Endodermal cell (in vitro differentiated cells): Measurements from ENCODE around the gene OSGEPL1. TPM values are rescaled to one million over a fixed set of nuclear protein-coding genes. Genes with fewer than 3 reads are reported as not detected.
A peak's percentile ranks its signal among the peaks of the same experiment; 100 is the strongest.

ENCODE experiments used
- DNase-seq: peaks from one replicate; pipeline ENCODE4 v3.0.0-alpha.2; 2017
- H3K27ac ChIP-seq: 2 replicates; pipeline ENCODE4 v1.5.1; 2013; ENCODE audit warnings: mild to moderate bottlenecking, low read depth, low read length, moderate library complexity
- H3K27me3 ChIP-seq: 2 replicates; pipeline ENCODE4 v1.6.1; 2013; ENCODE audit warnings: mild to moderate bottlenecking, low read length, moderate library complexity; ENCODE audit not compliant: insufficient read depth, control insufficient read depth, poor library complexity, severe bottlenecking
- H3K36me3 ChIP-seq: 2 replicates; pipeline ENCODE4 v1.7.0; 2013; ENCODE audit warnings: mild to moderate bottlenecking, low read length, moderate library complexity; ENCODE audit not compliant: control insufficient read depth, insufficient read depth
- H3K4me1 ChIP-seq: one replicate; pipeline ENCODE4 v1.7.0; 2013; ENCODE audit warnings: low read length; ENCODE audit not compliant: control insufficient read depth, insufficient read depth
- H3K4me3 ChIP-seq: 2 replicates; pipeline ENCODE4 v1.5.1; 2013; ENCODE audit warnings: mild to moderate bottlenecking, low read length, moderate library complexity
- H3K9ac ChIP-seq: 2 replicates; pipeline ENCODE4 v1.6.1; 2013; ENCODE audit warnings: mild to moderate bottlenecking, low read length, moderate library complexity; ENCODE audit not compliant: poor library complexity, severe bottlenecking; ENCODE audit errors: extremely low read depth
- H3K9me3 ChIP-seq: 2 replicates; pipeline ENCODE4 v1.6.1; 2013; ENCODE audit warnings: mild to moderate bottlenecking, low read length, moderate library complexity; ENCODE audit not compliant: control insufficient read depth
- H3K27ac Mint-ChIP-seq: 2 replicates; pipeline ENCODE4 v1.8.0; 2020; ENCODE audit warnings: mixed read lengths
- H3K27me3 Mint-ChIP-seq: 2 replicates; pipeline ENCODE4 v1.8.0; 2021; ENCODE audit warnings: mild to moderate bottlenecking, mixed read lengths; ENCODE audit not compliant: insufficient read depth
- H3K36me3 Mint-ChIP-seq: 2 replicates; pipeline ENCODE4 v1.8.0; 2020; ENCODE audit warnings: low read depth, mixed read lengths
- H3K4me1 Mint-ChIP-seq: 2 replicates; pipeline ENCODE4 v1.8.0; 2020; ENCODE audit warnings: mixed read lengths
- H3K4me3 Mint-ChIP-seq: 2 replicates; pipeline ENCODE4 v1.8.0; 2020; ENCODE audit warnings: mild to moderate bottlenecking, moderate library complexity, mixed read lengths
- H3K9me3 Mint-ChIP-seq: 2 replicates; pipeline ENCODE4 v1.8.0; 2020; ENCODE audit warnings: mild to moderate bottlenecking, mixed read lengths
- WGBS, 2 experiments: methylation state at CpG; one replicate each; pipeline versions ENCODE4 v1.1.5 to v1.1.7; 2013; ENCODE audit warnings: missing lambda C conversion rate in 2 of 2, mixed read lengths in 1 of 2; ENCODE audit not compliant: insufficient coverage in 1 of 2, insufficient read length in 1 of 2; 5-methylcytosine and 5-hydroxymethylcytosine counted together
- total RNA-seq, 2 donors: library from RNA; stranded (reverse); fragmentation: NEBNext Ultra II Directional in 1 of 2; extraction: Animal tissue kit (Norgen Biotek cat#: 25700) in 1 of 2; gene quantifications; 2 replicates in 1 of 2; 3 replicates in 1 of 2; pipeline ENCODE4 v1.2.1, GENCODE V29; 2021
- TF ChIP-seq, protein P1 (sequence below): fragments of 200-600 bp; sonication (generic); conservative IDR thresholded peaks from 2 replicates; pipeline ENCODE4 v1.5.0; 2021; ENCODE audit warnings: antibody characterized with exemption, mild to moderate bottlenecking

OSGEPL1 gene
- total RNA-seq, 2 donors from 2014 or later, result 9.7 to 16.1 TPM

DNA sequence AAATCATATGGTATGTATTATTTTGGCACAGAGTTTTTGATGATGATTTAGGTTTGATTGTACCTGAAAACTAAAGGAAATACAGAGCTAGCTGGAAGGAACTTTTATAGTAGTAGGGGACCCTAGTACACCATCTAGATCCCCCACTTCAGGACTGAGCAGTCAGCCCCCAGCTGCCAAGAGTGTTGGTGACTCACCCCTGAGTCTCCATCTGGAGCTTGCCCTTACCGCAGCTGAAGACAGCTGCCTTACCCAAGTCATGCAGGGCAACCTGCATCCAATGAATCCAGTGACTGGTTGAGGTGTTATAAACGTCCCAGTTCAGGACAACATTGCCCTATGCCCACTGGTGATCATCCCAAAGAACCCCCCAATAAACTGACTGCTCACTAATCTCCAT is 36.9 kb upstream of the OSGEPL1 start:
- no peak overlapping the region for H3K9ac ChIP-seq
- H3K27ac ChIP-seq, result no peak overlapping the region
- Mint-ChIP-seq H3K4me3 (no peak overlapping the region), H3K27me3 (no peaks in the 10 kb centered on the region), H3K9me3 (no peaks in the 10 kb centered on the region), H3K27ac (no peak overlapping the region), H3K36me3 (peaks cover 17% of the 10 kb centered on the region), H3K4me1 (no peaks in the 10 kb centered on the region)
- TF ChIP-seq, protein P1, sequence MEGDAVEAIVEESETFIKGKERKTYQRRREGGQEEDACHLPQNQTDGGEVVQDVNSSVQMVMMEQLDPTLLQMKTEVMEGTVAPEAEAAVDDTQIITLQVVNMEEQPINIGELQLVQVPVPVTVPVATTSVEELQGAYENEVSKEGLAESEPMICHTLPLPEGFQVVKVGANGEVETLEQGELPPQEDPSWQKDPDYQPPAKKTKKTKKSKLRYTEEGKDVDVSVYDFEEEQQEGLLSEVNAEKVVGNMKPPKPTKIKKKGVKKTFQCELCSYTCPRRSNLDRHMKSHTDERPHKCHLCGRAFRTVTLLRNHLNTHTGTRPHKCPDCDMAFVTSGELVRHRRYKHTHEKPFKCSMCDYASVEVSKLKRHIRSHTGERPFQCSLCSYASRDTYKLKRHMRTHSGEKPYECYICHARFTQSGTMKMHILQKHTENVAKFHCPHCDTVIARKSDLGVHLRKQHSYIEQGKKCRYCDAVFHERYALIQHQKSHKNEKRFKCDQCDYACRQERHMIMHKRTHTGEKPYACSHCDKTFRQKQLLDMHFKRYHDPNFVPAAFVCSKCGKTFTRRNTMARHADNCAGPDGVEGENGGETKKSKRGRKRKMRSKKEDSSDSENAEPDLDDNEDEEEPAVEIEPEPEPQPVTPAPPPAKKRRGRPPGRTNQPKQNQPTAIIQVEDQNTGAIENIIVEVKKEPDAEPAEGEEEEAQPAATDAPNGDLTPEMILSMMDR, result no peak
- H3K36me3 ChIP-seq, result peaks cover 82% of the 10 kb centered on the region
- H3K27me3 ChIP-seq, result no peaks in the 10 kb centered on the region
- H3K4me3 ChIP-seq, result no peak overlapping the region
- no peaks in the 10 kb centered on the region for H3K4me1 ChIP-seq
- WGBS, 2 experiments, result 90 to 92% methylated on average over 2 of the region's 2 CpGs
- H3K9me3 ChIP-seq, result no peaks in the 10 kb centered on the region
- no peak for DNase-seq

DNA sequence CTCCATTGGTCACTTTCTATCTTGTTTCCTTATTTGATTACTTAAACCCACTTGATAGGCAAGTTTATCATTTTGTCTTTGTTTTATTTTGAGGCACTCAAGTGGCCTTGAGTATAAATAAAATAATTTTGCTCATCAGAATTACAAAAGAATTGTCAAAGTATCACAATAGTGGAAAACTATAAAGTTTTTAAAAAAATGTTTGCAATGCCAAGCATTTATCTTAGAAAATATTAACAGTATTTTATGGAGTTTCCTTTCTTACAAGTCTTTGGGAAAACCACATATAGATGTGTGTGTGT is 36.4 kb upstream of the OSGEPL1 start:
- Histone ChIP-seq H3K4me3 (no peak overlapping the region), H3K36me3 (peaks cover 81% of the 10 kb centered on the region), H3K9ac (no peak overlapping the region), H3K9me3 (no peaks in the 10 kb centered on the region), H3K27me3 (no peaks in the 10 kb centered on the region), H3K4me1 (no peaks in the 10 kb centered on the region), H3K27ac (no peak overlapping the region)
- Mint-ChIP-seq H3K27ac (no peak overlapping the region), H3K27me3 (no peaks in the 10 kb centered on the region), H3K4me3 (no peak overlapping the region), H3K4me1 (no peaks in the 10 kb centered on the region), H3K9me3 (no peaks in the 10 kb centered on the region), H3K36me3 (peaks cover 22% of the 10 kb centered on the region)
- no peak for DNase-seq
- TF ChIP-seq, protein P1, result peak; percentile 10

DNA sequence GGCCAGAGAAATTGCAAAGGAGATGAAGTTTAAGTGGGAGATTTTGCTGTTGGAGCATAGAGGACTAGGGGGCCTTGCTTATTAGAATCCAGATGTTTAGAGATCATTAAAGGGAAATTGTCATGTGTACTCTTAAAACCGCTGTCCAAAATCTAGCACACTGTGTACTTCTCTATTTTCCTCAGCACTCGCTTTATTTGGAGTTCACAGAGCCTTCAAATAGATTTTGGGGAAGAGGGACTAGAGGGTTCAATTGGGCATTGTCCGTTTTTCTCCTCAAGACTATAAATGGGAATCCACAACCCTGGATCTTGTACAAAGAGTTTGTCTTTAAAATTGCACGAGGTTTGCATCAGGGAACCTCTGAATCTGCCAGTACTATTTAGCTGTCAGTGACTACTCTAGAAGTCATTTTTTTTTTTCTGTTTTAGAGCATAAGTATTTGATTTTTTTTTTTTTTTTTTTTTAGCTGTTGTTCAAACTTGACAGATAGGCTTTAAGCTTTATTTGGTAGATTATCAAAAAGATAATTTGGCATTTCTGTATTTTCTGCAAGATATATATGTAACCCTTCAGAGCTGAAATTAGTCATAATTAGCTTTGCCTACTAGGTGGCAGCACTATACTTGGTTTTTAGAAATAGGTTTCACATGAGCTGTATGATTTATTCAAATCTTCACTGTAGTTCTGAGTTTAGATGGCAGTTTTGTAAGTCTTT is 35.9 kb upstream of the OSGEPL1 start:
- H3K36me3 ChIP-seq, result peaks cover 82% of the 10 kb centered on the region

More for the DNA sequence above, 35.9 kb upstream of the OSGEPL1 start:
- no peak overlapping the region for H3K4me3 ChIP-seq
- H3K4me1 ChIP-seq, result no peaks in the 10 kb centered on the region
- TF ChIP-seq, protein P1, result peak; percentile 75
- no peak overlapping the region for H3K27ac ChIP-seq
- H3K9me3 Mint-ChIP-seq, result no peaks in the 10 kb centered on the region
- no peaks in the 10 kb centered on the region for H3K27me3 Mint-ChIP-seq
- H3K36me3 Mint-ChIP-seq, result peaks cover 26% of the 10 kb centered on the region
- no peaks in the 10 kb centered on the region for H3K27me3 ChIP-seq
- no peak overlapping the region for H3K4me3 Mint-ChIP-seq
- no peak overlapping the region for H3K27ac Mint-ChIP-seq
- H3K4me1 Mint-ChIP-seq, result no peaks in the 10 kb centered on the region
- no peak for DNase-seq
- H3K9me3 ChIP-seq, result no peaks in the 10 kb centered on the region
- 90 to 100% methylated on average over 2 to 4 of the region's 4 CpGs for WGBS, 2 experiments
- H3K9ac ChIP-seq, result no peak overlapping the region
